HG02981 (cell line): ENCODE measurements around the gene HDAC10.
"Not testable (repeated sequence)": the region's sequence is repeated elsewhere in the genome, so short reads cannot be mapped to it uniquely, and the experiment has no call there.

Source experiments
- ATAC-seq: cut with Tn5 transposase; IDR thresholded peaks from one replicate; pipeline ENCODE4 v1.9.1; 2021; ENCODE audit warnings: mild to moderate bottlenecking, moderate library complexity; ENCODE audit not compliant: unreplicated experiment

Gene HDAC10

GRCh38 chr22:50205781-50206569 is 45.1 kb downstream of the HDAC10 start:
- no peak for ATAC-seq

- ATAC-seq: not testable (repeated sequence)
Measured at GRCh38 chr22:50204998-50205397, 46.1 kb downstream of the HDAC10 start.

- no peak for ATAC-seq
Measured at GRCh38 chr22:50204571-50204970, 46.5 kb downstream of the HDAC10 start.

- no peak for ATAC-seq
Measured at GRCh38 chr22:50203288-50203687, 47.8 kb downstream of the HDAC10 start.

- no peak for ATAC-seq
Measured at GRCh38 chr22:50202130-50202666, 48.9 kb downstream of the HDAC10 start.

- ATAC-seq: peak; percentile 26
Measured at GRCh38 chr22:50201191-50202129, 49.6 kb downstream of the HDAC10 start.

- ATAC-seq: peak; percentile 66
Measured at GRCh38 chr22:50200461-50201190, 50.4 kb downstream of the HDAC10 start, which contains the start of gene SELENOO. SELENOO (plus strand) TSS chr22:50201011; CDS start chr22:50201037, 26 bp downstream.

- no peak for ATAC-seq
Measured at GRCh38 chr22:50199829-50200460, 51.1 kb downstream of the HDAC10 start.

- no peak for ATAC-seq
Measured at GRCh38 chr22:50199251-50199721, 51.8 kb downstream of the HDAC10 start.

GRCh38 chr22:50198624-50199017 is 52.4 kb downstream of the HDAC10 start:
- ATAC-seq: no peak

GRCh38 chr22:50197856-50198623 is 53.0 kb downstream of the HDAC10 start:
- ATAC-seq: no peak

GRCh38 chr22:50197000-50197800 is 53.9 kb downstream of the HDAC10 start:
- no peak for ATAC-seq

GRCh38 chr22:50196256-50196655 is 54.8 kb downstream of the HDAC10 start:
- no peak for ATAC-seq
